ENCODE measurements around the gene MTG1. TPM values are rescaled to one million over a fixed set of nuclear protein-coding genes. Genes with fewer than 3 reads are reported as not detected.
A peak's percentile ranks its signal among the peaks of the same experiment; 100 is the strongest.

MTG1 gene
- polyA plus RNA-seq, 1 donor from 2014 or later: 51.8 TPM

- H3K27me3 Mint-ChIP-seq: peaks cover 4% of the 10 kb centered on the region
- peaks cover 12 to 25% (median 15%) of the 10 kb centered on the region in 3 donors for H3K9me3 Mint-ChIP-seq
- peaks cover 2% of the 10 kb centered on the region for H3K36me3 Mint-ChIP-seq
- no peaks in the 10 kb centered on the region for H3K4me1 Mint-ChIP-seq
- H3K27ac Mint-ChIP-seq: no peak overlapping the region
- no peak overlapping the region for H3K4me3 Mint-ChIP-seq
Observed at GRCh38 chr10:133448120-133448519, 54.2 kb downstream of the MTG1 start.

- Mint-ChIP-seq H3K27me3 (peaks cover 4% of the 10 kb centered on the region), H3K27ac (no peak overlapping the region), H3K9me3 (peaks cover 11 to 25% (median 12%) of the 10 kb centered on the region in 3 donors), H3K36me3 (peaks cover 3% of the 10 kb centered on the region), H3K4me3 (no peak overlapping the region), H3K4me1 (no peaks in the 10 kb centered on the region)
Observed at GRCh38 chr10:133451346-133451745, 57.4 kb downstream of the MTG1 start.

- Mint-ChIP-seq H3K4me3 (no peak overlapping the region), H3K9me3 (peaks cover 9 to 17% (median 10%) of the 10 kb centered on the region in 3 donors), H3K4me1 (no peaks in the 10 kb centered on the region), H3K27me3 (peaks cover 4% of the 10 kb centered on the region), H3K36me3 (peaks cover 1% of the 10 kb centered on the region), H3K27ac (no peak overlapping the region)
Observed at GRCh38 chr10:133452453-133452852, 58.5 kb downstream of the MTG1 start.

- Mint-ChIP-seq H3K4me1 (no peaks in the 10 kb centered on the region), H3K36me3 (peaks cover 1% of the 10 kb centered on the region), H3K9me3 (peaks cover under 1 to 8% (median 2%) of the 10 kb centered on the region in 3 donors), H3K4me3 (peak within 1 kb of the TSS in 1 of 4 donors; percentile 48), H3K27me3 (no peaks in the 10 kb centered on the region), H3K27ac (no peak within 1 kb of the TSS)
Observed at GRCh38 chr10:133453516-133454203, 59.7 kb downstream of the MTG1 start, which contains the start of gene SCART1. Gene SCART1 (plus strand): TSS chr10:133453945. CDS start chr10:133453998, 53 bp downstream.

- Mint-ChIP-seq H3K4me1 (no peaks in the 10 kb centered on the region), H3K27me3 (no peaks in the 10 kb centered on the region), H3K27ac (no peak overlapping the region), H3K9me3 (peaks cover 0 to 1% (median 0%) of the 10 kb centered on the region in 3 donors), H3K36me3 (peaks cover 1% of the 10 kb centered on the region), H3K4me3 (peak overlapping the region in 1 of 4 donors; percentile 48)
Observed at GRCh38 chr10:133454204-133454893, 60.4 kb downstream of the MTG1 start.

- Mint-ChIP-seq H3K27me3 (no peaks in the 10 kb centered on the region), H3K4me1 (no peaks in the 10 kb centered on the region), H3K36me3 (peaks cover 1% of the 10 kb centered on the region), H3K9me3 (no peaks in the 10 kb centered on the region), H3K27ac (no peak overlapping the region), H3K4me3 (no peak overlapping the region)
Observed at GRCh38 chr10:133455196-133455595, 61.2 kb downstream of the MTG1 start.

GRCh38 chr10:133455611-133456031 lies 61.7 kb downstream of the MTG1 start:
- Mint-ChIP-seq H3K27ac (no peak overlapping the region), H3K36me3 (peaks cover 1% of the 10 kb centered on the region), H3K4me1 (no peaks in the 10 kb centered on the region), H3K27me3 (no peaks in the 10 kb centered on the region), H3K9me3 (no peaks in the 10 kb centered on the region), H3K4me3 (no peak overlapping the region)

- Mint-ChIP-seq H3K4me3 (peak overlapping the region in 1 of 4 donors; percentile 57), H3K36me3 (peaks cover 1% of the 10 kb centered on the region), H3K27ac (no peak overlapping the region), H3K9me3 (no peaks in the 10 kb centered on the region), H3K27me3 (no peaks in the 10 kb centered on the region), H3K4me1 (no peaks in the 10 kb centered on the region)
Observed at GRCh38 chr10:133456041-133456951, 62.3 kb downstream of the MTG1 start.

GRCh38 chr10:133457100-133457841 lies 63.3 kb downstream of the MTG1 start:
- H3K4me1 Mint-ChIP-seq: no peaks in the 10 kb centered on the region

GRCh38 chr10:133458021-133458709 lies 64.2 kb downstream of the MTG1 start:
- no peak overlapping the region for H3K27ac Mint-ChIP-seq
- H3K9me3 Mint-ChIP-seq: no peaks in the 10 kb centered on the region
- no peaks in the 10 kb centered on the region for H3K4me1 Mint-ChIP-seq
- no peaks in the 10 kb centered on the region for H3K27me3 Mint-ChIP-seq
- H3K36me3 Mint-ChIP-seq: peaks cover 3% of the 10 kb centered on the region
- H3K4me3 Mint-ChIP-seq: no peak overlapping the region

More at GRCh38 chr10:133457100-133457841, 63.3 kb downstream of the MTG1 start:
- no peak overlapping the region for H3K4me3 Mint-ChIP-seq
- no peak overlapping the region for H3K27ac Mint-ChIP-seq
- no peaks in the 10 kb centered on the region for H3K9me3 Mint-ChIP-seq
- H3K36me3 Mint-ChIP-seq: peaks cover 2% of the 10 kb centered on the region
- no peaks in the 10 kb centered on the region for H3K27me3 Mint-ChIP-seq

GRCh38 chr10:133458710-133459453 lies 64.9 kb downstream of the MTG1 start:
- Mint-ChIP-seq H3K27ac (no peak overlapping the region), H3K36me3 (peaks cover 3% of the 10 kb centered on the region), H3K4me3 (no peak overlapping the region), H3K4me1 (no peaks in the 10 kb centered on the region), H3K9me3 (no peaks in the 10 kb centered on the region), H3K27me3 (no peaks in the 10 kb centered on the region)

GRCh38 chr10:133459454-133460207 lies 65.7 kb downstream of the MTG1 start:
- Mint-ChIP-seq H3K9me3 (no peaks in the 10 kb centered on the region), H3K36me3 (peaks cover 2% of the 10 kb centered on the region), H3K27ac (no peak overlapping the region), H3K4me1 (no peaks in the 10 kb centered on the region), H3K27me3 (no peaks in the 10 kb centered on the region), H3K4me3 (no peak overlapping the region)

Data from IgD-negative memory B cell (primary cell).